Tibial nerve (tissue), 4 donors: ENCODE results near the gene PABPN1. TPM values are rescaled to one million over a fixed set of nuclear protein-coding genes. Genes with fewer than 3 reads are reported as not detected.
A peak's percentile ranks its signal among the peaks of the same experiment; 100 is the strongest.

Experiments used
- DNase-seq, 2 donors: peaks; one replicate each; pipeline ENCODE4 v3.0.0-alpha.2; 2019; ENCODE audit warnings: low spot score in 2 of 2
- H3K27ac ChIP-seq, 4 donors: fragments of 200-600 bp; sonication (generic) in 3 of 4; one replicate each; pipeline ENCODE4 v1.5.1; 2017 to 2019; ENCODE audit warnings: mild to moderate bottlenecking in 1 of 4
- H3K27me3 ChIP-seq, 2 donors: fragments of 200-600 bp; sonication (generic) in 1 of 2; one replicate each; pipeline versions ENCODE4 v1.5.1 to v1.6.0; 2017 to 2019
- H3K36me3 ChIP-seq, 3 donors: fragments of 200-600 bp; sonication (generic); one replicate each; pipeline ENCODE4 v1.5.1; 2018 to 2019
- H3K4me1 ChIP-seq, 4 donors: fragments of 200-600 bp; sonication (generic) in 3 of 4; one replicate each; pipeline ENCODE4 v1.5.1; 2017 to 2019
- H3K4me3 ChIP-seq, 4 donors: fragments of 200-600 bp; sonication (generic) in 3 of 4; one replicate each; pipeline ENCODE4 v1.5.1; 2017 to 2019; ENCODE audit warnings: mild to moderate bottlenecking in 1 of 4, moderate library complexity in 1 of 4
- H3K9me3 ChIP-seq, 4 donors: fragments of 200-600 bp; sonication (generic) in 3 of 4; one replicate each; pipeline ENCODE4 v1.5.1; 2017 to 2019
- CTCF ChIP-seq, 5 experiments: fragments of 200-600 bp in 3 of 5; fragments of 450-650 bp in 2 of 5; sonication (generic) in 3 of 5; IDR thresholded peaks; one replicate each; pipeline ENCODE4 v1.5.1; 2016 to 2019; ENCODE audit warnings: antibody characterized with exemption in 5 of 5, mild to moderate bottlenecking in 3 of 5, moderate library complexity in 2 of 5
- EP300 ChIP-seq, 2 donors: sonication (generic); formaldehyde crosslinking; IDR thresholded peaks; one replicate each; pipeline ENCODE4 v1.6.1; 2017; ENCODE audit warnings: antibody characterized with exemption in 2 of 2, mild to moderate bottlenecking in 1 of 2
- POLR2A ChIP-seq, 2 donors: fragments of 450-650 bp; IDR thresholded peaks; one replicate each; pipeline ENCODE4 v1.6.1; 2017; ENCODE audit warnings: antibody characterized with exemption in 2 of 2, mild to moderate bottlenecking in 2 of 2, moderate library complexity in 2 of 2
- WGBS, 2 donors: methylation state at CpG; one replicate each; pipeline ENCODE4 v1.1.5; 2018; 5-methylcytosine and 5-hydroxymethylcytosine counted together
- total RNA-seq, 4 donors: library from RNA; depleted of rRNA; stranded (reverse); fragments of >200 nt; gene quantifications; one replicate each; pipeline ENCODE4 v1.1.0, GENCODE V29; 2016

Gene PABPN1
- total RNA-seq, 4 donors from 2014 or later, result 52.1 to 80.8 (median 64.5) TPM

DNA sequence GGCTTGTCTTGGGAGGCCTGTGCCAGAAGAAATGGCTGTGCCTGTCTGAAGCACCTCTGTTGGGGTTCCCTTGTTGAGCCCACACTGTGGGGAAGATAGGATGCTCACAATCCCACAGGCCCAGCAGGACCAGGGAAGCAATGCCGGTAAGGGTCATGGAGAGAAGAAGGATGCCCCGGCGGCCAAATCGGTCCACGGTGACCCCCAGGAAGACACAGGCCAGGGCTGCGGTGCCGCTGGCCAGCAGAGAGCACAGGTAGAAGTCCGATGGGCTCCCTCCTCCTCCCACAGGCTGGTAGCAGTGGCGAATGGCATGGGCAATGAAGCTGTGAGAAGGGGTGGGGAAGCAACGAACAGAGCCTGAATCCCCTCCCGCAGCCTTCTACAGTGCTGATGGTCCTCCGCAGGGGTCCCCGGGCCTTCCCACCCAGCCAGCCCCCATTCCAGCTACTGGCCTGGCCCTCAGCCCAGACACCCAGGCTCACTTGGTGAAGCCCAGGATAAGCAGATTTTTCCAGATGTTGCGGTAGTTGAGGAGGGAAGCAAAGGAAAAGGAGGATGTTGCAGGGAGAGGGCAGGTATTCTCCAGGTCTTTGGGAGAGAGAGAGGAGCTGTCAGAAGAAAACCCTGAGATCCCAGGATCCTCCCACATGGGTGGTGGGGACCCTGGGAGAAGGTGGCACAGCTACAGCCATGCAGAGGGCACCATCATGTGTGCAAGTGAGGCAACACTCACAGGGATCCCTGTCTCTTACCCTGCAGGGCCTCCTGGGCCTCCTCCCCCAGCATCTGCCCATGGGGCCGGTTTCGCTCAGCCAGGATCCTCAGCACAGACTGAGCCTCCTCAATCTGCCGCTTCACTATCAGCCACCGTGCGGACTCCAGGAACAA is 26.4 kb downstream of the PABPN1 start:
- WGBS, 2 donors, result 90 to 92% methylated on average over 14 to 17 of the region's 19 CpGs
- TF ChIP-seq POLR2A (IDR thresholded peaks at IDR 0.05), result no peak
- no peak for DNase-seq

GRCh38 chr14:23348297-23348655 is 27.0 kb downstream of the PABPN1 start:
- H3K36me3 ChIP-seq, result peaks cover 0 to 29% (median 0%) of the 10 kb centered on the region in 3 donors
- no peak for TF ChIP-seq EP300 (IDR thresholded peaks at IDR 0.05)
- DNase-seq, result no peak
- 78 to 85% methylated on average over 6 of the region's 6 CpGs for WGBS, 2 donors
- H3K27me3 ChIP-seq, result peaks cover 0 to 4% of the 10 kb centered on the region in 2 donors
- no peak overlapping the region for H3K27ac ChIP-seq
- no peak overlapping the region for H3K4me3 ChIP-seq
- peaks cover 0 to 24% (median 16%) of the 10 kb centered on the region in 4 donors for H3K4me1 ChIP-seq
- H3K9me3 ChIP-seq, result no peaks in the 10 kb centered on the region

More for the DNA sequence above, 26.4 kb downstream of the PABPN1 start:
- Histone ChIP-seq H3K4me1 (peaks cover 0 to 17% (median 12%) of the 10 kb centered on the region in 4 donors), H3K9me3 (no peaks in the 10 kb centered on the region), H3K27me3 (peaks cover 0 to 4% of the 10 kb centered on the region in 2 donors), H3K4me3 (no peak overlapping the region), H3K36me3 (peaks cover 0 to 29% (median 0%) of the 10 kb centered on the region in 3 donors), H3K27ac (no peak overlapping the region)

DNA sequence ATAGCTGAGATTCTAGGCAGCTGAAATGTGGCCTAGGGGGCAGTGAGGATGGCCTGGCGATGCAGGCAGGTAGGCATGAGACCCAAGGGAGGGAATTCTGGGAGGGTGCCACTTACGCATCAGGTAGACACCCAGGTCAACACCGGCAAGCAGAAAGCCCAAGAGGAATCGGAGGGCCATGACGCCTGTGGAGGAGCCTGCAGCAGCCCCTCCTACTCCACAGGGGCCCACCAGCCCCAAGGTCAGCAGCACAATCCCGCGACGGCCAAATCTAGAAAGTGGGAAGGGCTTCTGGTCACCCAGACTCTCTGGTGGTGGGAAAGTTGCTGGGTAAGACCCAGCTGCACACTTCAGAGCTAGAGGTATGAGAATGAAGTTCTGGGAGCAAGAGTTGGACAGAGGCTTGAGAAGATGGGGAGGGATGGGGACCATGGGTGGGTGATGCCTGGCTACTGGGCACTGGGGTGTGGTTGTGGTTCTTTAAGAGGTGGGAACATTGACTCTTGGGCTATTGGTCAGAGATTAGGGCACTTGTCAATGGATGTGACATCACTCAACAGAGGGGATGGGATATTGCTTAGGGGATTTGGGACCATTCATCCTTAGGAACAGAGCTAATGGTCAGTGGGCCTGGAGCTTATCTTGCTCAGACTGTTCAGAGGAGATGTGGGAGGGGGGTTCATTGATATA is 28.0 kb downstream of the PABPN1 start:
- Histone ChIP-seq H3K9me3 (no peaks in the 10 kb centered on the region), H3K4me3 (no peak overlapping the region), H3K36me3 (peaks cover 0 to 29% (median 0%) of the 10 kb centered on the region in 3 donors), H3K27me3 (peaks cover 0 to 4% of the 10 kb centered on the region in 2 donors), H3K27ac (no peak overlapping the region), H3K4me1 (peaks cover 0 to 26% (median 17%) of the 10 kb centered on the region in 4 donors)
- no peak for DNase-seq
- WGBS, 2 donors, result 79 to 84% methylated on average over 8 of the region's 8 CpGs
- TF ChIP-seq CTCF (IDR thresholded peaks at IDR 0.05), result no peak
- no peak for TF ChIP-seq POLR2A (IDR thresholded peaks at IDR 0.05)
- TF ChIP-seq EP300 (IDR thresholded peaks at IDR 0.05), result no peak

DNA sequence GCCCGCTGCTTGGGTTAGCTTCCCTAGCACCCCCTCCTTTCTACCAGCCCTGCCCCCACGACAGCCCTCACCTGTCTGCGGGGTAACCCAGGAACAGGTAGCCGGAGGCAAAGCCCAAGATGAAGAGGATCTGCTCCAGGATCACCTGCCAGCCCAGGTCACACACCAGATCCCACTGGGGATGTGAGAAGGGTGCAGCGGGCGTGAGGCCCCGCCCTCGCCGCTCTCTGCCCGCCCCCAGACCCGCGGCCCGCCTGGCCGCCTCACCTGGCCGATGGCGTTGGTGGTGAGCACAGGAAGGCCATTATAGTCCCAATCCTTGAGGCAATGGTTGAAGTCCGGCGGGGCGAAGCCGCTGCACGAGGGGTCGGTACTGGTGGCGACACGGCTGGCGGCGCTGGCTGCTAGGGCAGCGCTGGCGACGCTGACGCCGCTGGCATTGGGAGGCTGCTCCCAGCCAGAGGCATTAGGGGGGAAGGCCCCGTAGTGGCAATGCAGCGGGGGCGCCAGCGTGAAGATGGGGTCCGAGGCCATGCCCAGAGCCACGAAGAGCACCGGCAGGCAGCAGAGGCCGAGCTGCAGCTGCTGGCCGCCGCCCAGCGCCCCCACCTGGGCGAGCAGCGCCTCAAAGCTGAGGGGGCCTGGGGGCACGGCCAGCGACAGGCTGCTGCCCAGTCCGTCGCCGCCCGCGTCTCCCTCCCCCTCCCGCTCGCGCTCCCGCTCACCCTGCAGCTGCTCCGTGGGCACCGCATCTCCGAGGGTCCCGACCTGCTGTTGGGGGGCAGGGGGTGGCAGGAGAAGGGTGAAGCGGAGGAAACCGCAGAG is 30.6 kb downstream of the PABPN1 start:
- peaks cover 0 to 33% (median 0%) of the 10 kb centered on the region in 3 donors for H3K36me3 ChIP-seq
- TF ChIP-seq CTCF (IDR thresholded peaks at IDR 0.05), result no peak
- no peak for TF ChIP-seq EP300 (IDR thresholded peaks at IDR 0.05)
- TF ChIP-seq POLR2A (IDR thresholded peaks at IDR 0.05), result no peak
- WGBS, 2 donors, result 13 to 14% methylated on average over 25 of the region's 61 CpGs
- peak overlapping the region; percentile 37 to 76 (median 65) for H3K4me3 ChIP-seq
- H3K4me1 ChIP-seq, result peaks cover 0 to 26% (median 17%) of the 10 kb centered on the region in 4 donors
- H3K27me3 ChIP-seq, result peaks cover 0 to 4% of the 10 kb centered on the region in 2 donors
- H3K27ac ChIP-seq, result peak overlapping the region; percentile 1 to 89 (median 82)
- no peaks in the 10 kb centered on the region for H3K9me3 ChIP-seq
- no peak for DNase-seq

DNA sequence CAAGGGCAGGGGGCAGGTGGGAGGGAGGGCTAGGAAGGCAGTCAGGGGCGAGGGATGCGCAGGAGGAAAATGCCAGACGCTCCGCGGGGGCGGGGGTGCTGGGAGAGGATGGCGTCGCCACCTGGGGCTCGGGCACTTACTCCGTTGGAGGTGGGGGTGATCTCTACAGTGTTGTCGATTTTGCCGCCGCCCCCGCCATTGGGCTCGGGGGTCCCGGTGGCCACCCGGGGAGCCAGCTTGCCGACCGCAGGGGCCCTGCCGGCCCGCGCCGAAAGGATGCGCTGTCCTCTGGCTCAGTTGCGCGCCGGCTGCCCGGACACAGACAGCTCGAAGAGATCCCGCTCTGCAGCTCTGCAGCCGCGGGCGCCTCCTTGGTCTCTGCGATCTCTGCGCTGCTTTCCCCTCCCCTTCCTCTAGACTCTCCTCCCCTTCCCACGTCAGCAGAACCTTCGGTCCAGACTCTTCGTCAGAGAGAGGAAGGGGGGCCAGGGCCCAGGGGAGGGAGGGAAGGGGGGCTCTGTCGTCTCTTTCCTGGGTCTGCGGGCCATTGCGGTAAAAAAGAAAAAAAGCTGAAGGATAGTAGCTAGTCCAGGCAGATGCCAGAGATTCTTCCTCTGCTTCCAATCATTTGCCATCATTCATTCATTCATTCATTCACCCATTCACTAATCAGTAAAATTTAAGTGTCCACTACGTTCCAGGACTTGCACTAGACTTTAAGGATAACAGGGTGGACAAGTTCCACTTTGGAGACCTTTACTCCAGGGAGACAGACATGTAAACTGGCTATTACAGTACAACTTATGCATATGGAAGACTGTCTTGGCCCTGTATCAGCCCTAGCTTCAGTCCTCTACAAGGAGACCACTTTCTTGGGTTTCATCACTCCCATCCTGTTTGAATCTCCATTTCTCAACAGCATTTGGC is 31.5 kb downstream of the PABPN1 start, which contains the start of gene SLC22A17:
Gene SLC22A17, minus strand, starts transcription at position 382 of the 927 bp plus-strand sequence.
- peaks cover 0 to 32% (median 0%) of the 10 kb centered on the region in 3 donors for H3K36me3 ChIP-seq
- peak; percentile 65 to 72 for DNase-seq

More for the DNA sequence above, 31.5 kb downstream of the PABPN1 start, which contains the start of gene SLC22A17:
- 0 to 1% methylated on average over 27 to 37 of the region's 42 CpGs for WGBS, 2 donors
- Histone ChIP-seq H3K9me3 (no peaks in the 10 kb centered on the region), H3K27ac (peak within 1 kb of the TSS; percentile 43 to 89 (median 82)), H3K27me3 (peaks cover 0 to 4% of the 10 kb centered on the region in 2 donors), H3K4me3 (peak within 1 kb of the TSS; percentile 37 to 76 (median 65)), H3K4me1 (peaks cover 0 to 26% (median 17%) of the 10 kb centered on the region in 4 donors)
- TF ChIP-seq CTCF (IDR thresholded peaks at IDR 0.05) (peak in 1 of 5 experiments; percentile 40), EP300 (IDR thresholded peaks at IDR 0.05) (peak in 1 of 2 donors; percentile 96), POLR2A (IDR thresholded peaks at IDR 0.05) (peak; percentile 82 to 92)
